Measurements from ENCODE around the gene RUBCN.

DNA sequence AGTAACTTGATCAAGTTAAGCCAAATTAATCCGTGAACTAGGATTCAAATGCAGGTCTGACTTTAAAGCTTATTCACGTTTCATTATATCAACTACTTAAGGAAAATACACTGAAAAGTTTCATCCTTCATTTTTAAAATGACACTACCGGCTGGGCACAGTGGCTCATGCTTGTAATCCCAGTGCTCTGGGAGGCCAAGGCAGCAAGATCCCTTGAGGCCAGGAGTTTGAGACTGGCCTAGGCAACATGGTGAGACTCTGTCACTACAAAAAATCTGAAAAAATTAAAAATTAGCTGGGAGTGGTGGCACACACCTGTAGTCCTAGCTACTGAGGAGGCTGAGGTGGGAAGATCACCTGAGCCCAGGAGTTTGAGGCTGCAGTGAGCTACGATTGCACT lies 3.7 kb downstream of the RUBCN start:
- TF ChIP-seq, protein P1, sequence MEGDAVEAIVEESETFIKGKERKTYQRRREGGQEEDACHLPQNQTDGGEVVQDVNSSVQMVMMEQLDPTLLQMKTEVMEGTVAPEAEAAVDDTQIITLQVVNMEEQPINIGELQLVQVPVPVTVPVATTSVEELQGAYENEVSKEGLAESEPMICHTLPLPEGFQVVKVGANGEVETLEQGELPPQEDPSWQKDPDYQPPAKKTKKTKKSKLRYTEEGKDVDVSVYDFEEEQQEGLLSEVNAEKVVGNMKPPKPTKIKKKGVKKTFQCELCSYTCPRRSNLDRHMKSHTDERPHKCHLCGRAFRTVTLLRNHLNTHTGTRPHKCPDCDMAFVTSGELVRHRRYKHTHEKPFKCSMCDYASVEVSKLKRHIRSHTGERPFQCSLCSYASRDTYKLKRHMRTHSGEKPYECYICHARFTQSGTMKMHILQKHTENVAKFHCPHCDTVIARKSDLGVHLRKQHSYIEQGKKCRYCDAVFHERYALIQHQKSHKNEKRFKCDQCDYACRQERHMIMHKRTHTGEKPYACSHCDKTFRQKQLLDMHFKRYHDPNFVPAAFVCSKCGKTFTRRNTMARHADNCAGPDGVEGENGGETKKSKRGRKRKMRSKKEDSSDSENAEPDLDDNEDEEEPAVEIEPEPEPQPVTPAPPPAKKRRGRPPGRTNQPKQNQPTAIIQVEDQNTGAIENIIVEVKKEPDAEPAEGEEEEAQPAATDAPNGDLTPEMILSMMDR (IDR thresholded peaks at IDR 0.05; ENCODE audit: insufficient read depth, low read depth, low read length), result no peak
- no peak for TF ChIP-seq EZH2 (IDR thresholded peaks at IDR 0.05; ENCODE audit: insufficient read depth, low read length)

Data from astrocyte (in vitro differentiated cells and primary cell).